C4-2B (cell line): ENCODE measurements around the gene PALLD.

Experiments
- H3K27ac ChIP-seq: fragments of 450-650 bp; 2 replicates; pipeline ENCODE4 v1.5.1; 2017
- CTCF ChIP-seq: fragments of 450-650 bp; conservative IDR thresholded peaks from 2 replicates; pipeline ENCODE4 v1.5.1; 2017; ENCODE audit warnings: mild to moderate bottlenecking
- ZFX ChIP-seq: fragments of 450-650 bp; IDR thresholded peaks from 2 replicates; pipeline ENCODE4 v1.6.1; 2017

Gene PALLD

GRCh38 chr4:168605411-168605810, 108.6 kb downstream of the PALLD start:
- no peak overlapping the region for H3K27ac ChIP-seq
- TF ChIP-seq CTCF: no peak
- TF ChIP-seq ZFX: no peak

- TF ChIP-seq CTCF: no peak
Observed at GRCh38 chr4:168607215-168607614, 110.4 kb downstream of the PALLD start.

GRCh38 chr4:168608771-168609170, 111.9 kb downstream of the PALLD start:
- H3K27ac ChIP-seq: no peak overlapping the region

More at GRCh38 chr4:168607215-168607614, 110.4 kb downstream of the PALLD start:
- H3K27ac ChIP-seq: no peak overlapping the region

GRCh38 chr4:168609369-168609768, 112.5 kb downstream of the PALLD start:
- H3K27ac ChIP-seq: no peak overlapping the region
- TF ChIP-seq CTCF: no peak
- TF ChIP-seq ZFX: no peak

More at GRCh38 chr4:168608771-168609170, 111.9 kb downstream of the PALLD start:
- TF ChIP-seq CTCF (no peak), ZFX (no peak)

GRCh38 chr4:168610911-168611530, 114.2 kb downstream of the PALLD start:
- TF ChIP-seq ZFX: no peak
- TF ChIP-seq CTCF: no peak
- H3K27ac ChIP-seq: no peak overlapping the region

- TF ChIP-seq CTCF: no peak
- TF ChIP-seq ZFX: no peak
- H3K27ac ChIP-seq: no peak overlapping the region
Observed at GRCh38 chr4:168612450-168613135, 115.7 kb downstream of the PALLD start.

- TF ChIP-seq CTCF (no peak), ZFX (no peak)
- no peak overlapping the region for H3K27ac ChIP-seq
Observed at GRCh38 chr4:168613869-168614268, 117.0 kb downstream of the PALLD start.
